HG02943 (cell line): ENCODE results near the gene IL17REL.

Source experiments
- ATAC-seq: cut with Tn5 transposase; IDR thresholded peaks from one replicate; pipeline ENCODE4 v1.9.1; 2021; ENCODE audit warnings: mild to moderate bottlenecking, low read depth, moderate library complexity; ENCODE audit not compliant: unreplicated experiment

The IL17REL gene

DNA sequence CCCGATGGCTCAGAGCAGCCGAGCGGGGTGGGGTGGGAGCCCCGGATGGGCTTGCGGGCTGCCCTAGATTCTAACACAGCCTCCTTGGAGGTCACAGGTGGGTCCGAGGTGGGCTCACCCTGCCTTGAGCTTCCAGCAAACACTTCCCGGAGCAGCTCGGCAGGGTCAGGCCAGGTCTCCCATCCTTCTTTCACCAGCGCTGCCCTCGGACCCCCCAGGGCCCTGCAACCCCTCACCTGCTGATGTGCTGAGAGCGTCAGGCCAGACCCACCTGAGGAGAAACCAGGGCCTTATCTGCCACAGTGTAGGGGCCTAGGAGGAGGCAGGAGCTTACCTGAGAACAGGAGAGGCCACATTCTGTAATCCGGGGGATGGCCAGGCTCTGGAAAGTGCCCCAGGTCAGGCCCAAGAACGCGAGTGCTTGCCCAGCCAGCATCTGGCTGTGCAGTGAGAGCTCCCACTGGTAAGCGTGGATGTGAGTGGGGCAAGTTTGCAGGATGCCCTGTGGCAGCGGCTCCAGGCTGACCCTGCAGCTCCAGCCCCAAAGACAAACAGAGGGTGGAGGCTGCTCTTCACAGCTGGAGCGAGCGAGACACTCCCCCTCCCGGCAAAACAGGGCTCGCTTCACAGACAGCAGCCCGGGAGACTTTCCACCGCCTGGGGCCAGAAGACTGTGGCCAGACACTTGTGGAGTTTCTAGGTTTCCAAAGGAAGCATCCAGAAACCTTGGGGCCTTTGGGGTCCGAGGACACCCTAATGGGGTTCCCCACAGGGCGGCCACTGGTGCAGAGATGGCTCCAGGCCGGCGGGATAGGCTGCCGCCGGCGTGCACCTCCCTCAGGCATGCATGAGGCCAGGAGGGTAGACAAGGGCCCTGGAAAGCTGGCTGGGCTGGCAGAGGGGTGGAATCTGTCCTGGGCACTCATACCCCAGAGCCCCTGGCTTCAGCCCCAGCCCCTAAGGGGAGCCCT lies at the start of gene IL17REL:
IL17REL (minus strand) TSS at position 555 of the 971 bp plus-strand sequence; CDS start at position 436, 119 bp downstream.
- no peak for ATAC-seq

DNA sequence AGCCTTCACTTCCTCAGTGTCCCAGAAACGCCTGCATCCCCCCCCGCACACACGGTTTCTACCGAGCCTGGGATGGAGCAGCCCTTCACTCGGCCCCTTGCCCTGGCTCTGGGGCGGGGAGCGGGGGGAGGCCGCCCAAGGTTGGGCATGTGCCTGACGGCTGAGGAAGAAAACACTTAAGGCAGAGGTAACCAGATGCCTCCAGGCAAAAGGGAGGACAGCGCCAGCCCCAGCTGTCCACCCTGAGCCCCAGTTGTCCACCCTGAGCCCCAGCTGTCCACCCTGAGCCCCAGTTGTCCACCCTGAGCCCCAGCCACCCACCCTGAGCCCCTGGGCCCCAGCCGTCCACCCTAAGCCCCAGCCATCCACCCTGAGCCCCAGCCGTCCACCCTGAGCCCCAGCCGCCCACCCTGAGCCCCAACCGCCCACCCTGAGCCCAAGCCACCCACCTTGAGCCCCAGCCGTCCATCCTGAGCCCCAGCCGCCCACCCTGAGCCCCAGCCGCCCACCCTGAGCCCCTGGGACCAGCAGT lies 49.3 kb upstream of the IL17REL start:
- ATAC-seq: no peak

DNA sequence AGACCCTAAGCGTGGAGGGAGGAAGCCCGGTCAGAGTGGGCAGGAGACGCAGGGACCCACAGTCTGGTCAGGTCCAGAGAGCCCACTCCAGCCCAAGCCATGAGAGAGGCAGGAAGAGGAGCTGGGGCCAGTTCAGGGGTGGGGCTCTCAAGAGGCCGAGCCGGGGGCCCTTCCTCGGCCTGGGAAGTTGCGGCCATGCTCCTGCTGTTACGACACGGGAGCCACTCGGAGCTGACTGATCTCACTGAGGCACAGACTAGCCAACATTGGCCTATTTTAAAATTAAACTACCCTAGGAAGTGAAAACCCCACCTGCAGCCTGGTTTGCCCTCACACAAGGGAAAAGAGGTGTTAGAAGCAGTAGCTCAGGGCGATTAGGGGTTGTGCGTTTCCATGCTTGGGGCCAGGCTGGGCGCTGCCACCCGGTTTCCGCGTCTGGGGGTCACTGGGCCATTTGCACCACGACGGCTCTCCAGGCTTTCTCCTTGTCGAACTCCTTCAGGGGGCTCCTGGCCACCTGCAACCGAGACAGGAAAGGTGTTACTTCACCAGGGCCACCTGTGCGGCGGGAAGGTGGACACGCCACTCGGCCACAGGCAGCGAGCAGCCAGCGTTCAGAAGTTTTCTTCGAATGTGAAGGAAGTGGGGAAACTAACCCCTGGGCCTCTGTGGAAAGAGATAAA lies 48.7 kb upstream of the IL17REL start:
- ATAC-seq: no peak

DNA sequence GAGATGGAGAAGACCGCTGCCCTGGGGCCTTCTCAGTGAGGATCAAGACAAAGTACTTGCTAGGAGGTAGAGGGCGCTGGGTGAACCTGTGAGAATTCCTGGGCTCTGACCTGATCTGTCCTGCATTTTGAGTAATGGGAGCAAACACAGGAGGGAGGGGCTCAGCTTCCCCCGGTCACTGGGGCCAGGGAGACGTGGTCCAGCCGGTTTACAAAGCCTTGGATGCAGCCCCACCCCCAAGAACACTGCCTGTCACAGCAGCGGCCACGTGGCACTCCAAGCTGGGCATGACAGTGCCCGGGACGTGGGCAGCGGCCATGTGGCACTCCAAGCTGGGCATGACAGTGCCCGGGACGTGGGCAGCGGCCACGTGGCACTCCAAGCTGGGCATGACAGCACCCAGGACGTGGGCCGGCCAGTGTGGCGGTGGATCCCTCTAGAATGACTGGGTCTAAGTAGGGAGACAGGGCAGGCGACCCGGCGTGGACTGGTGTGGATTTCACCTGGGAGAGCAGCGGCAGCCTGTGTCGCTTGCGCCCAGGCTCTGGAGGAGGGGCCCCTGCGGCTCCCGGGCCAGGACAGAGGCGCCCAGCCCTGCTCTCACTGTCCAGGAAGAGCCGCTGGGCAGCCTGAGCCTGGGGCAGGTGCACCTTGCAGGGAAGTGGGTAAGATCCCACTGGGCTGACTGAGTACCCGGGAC lies 48.0 kb upstream of the IL17REL start:
- ATAC-seq: no peak

DNA sequence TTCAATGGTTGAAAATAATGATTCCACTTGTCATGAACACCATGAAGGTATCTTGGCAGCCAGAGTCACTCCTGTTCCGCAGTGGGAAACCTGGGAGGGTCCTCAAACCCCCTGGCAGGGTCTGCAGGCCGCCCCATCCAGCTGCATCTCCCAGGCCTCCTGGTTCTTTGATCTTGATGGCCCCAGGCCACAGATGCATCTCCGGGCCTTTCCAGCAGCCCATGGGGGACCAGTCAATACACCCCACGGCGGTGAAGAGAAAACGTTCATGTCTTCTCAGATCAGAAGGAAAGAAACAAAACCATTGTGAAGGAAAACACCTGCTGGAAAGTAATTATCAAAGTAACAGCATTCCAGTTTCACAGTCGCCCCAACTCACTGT lies 47.3 kb upstream of the IL17REL start:
- no peak for ATAC-seq

DNA sequence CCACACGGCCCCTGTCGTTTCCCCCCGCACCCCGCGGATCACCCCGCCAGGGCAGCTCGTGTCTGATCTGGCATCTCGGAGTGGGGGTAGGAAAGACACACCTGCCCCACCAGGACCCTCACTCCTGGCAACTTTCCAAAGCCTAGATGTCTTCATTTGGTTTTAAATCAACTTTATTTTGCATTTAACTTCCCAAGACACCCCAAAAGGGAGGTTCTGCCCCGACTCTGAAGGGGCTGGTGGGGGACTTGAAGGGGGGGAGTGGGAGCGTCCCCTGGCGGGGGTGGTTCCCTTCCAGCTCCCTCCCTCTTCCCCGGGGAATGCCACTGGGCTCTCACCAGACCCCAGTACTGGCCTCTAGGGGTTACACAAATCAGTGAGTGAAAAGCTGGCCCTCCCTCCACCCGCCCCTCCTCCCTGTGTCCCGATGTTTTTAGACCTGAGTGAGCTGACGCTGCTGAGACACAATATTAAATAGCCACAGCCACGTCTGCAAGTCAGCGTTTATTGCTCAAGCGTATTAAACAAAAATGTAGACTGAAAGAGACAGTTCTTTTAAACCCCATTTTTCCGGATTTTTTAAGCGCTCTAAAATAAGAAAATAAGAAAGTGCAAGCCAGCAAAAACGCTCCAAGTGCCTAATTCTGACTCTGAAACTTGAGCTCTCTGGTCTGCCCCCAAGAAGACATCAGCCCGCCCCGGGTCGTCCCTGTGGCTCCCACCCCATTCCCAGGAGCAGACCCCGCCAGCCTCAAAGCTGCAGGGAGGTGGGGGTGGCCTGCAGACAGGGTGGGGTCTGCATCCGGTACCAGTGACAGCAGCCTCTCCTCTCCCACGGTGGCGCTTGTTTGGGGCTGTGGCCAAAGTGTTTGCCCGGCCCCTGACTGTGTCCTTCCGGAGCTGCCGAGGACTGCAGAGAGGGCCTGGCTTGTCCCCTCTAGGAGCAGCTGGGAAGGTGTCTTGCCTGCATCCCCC lies 46.6 kb upstream of the IL17REL start:
- no peak for ATAC-seq

DNA sequence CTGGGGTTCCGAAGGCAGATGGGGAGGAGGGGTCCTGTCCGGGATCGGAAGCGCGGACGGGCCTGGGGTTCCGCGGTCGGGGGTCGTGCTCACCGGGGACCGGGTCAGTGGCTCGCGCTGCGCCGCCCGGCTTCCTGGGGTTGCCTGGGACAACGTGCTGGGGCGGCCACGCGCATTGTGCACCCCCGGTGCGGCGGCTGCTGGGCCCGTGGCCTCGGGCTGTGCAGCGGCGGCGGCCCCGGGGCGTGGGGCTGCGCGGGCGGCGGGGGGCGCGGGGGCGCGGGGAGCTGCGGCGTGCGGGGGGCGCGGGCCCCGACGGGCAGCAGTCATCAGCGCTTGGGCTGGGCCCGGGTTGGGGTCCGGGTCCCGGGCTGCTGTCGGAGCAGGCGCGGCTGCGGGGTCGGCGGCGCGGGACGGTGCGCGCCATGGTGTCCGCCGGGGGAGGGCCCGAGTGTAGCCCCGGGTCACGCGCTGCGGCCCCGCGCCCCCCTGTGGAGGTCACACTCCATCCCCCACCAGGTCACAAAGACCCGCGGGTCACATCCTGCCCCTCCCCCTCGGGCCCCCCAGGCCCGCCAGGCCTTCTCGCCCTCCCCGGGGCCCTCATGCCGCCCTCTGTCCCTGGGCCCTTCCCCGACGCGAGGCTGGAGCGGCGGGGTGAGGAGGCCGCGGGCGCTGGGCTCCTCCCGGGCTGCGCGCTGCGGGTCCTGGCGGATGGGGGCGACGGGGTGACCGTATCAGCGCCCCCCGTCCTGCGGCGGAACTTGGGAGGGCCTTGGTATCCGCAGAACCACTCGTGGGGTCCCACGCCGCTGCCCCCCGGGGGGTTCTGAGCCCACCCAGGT lies 45.7 kb upstream of the IL17REL start, which contains the start of gene TTLL8:
TTLL8 (minus strand) TSS at position 238 of the 845 bp plus-strand sequence.
- no peak for ATAC-seq

DNA sequence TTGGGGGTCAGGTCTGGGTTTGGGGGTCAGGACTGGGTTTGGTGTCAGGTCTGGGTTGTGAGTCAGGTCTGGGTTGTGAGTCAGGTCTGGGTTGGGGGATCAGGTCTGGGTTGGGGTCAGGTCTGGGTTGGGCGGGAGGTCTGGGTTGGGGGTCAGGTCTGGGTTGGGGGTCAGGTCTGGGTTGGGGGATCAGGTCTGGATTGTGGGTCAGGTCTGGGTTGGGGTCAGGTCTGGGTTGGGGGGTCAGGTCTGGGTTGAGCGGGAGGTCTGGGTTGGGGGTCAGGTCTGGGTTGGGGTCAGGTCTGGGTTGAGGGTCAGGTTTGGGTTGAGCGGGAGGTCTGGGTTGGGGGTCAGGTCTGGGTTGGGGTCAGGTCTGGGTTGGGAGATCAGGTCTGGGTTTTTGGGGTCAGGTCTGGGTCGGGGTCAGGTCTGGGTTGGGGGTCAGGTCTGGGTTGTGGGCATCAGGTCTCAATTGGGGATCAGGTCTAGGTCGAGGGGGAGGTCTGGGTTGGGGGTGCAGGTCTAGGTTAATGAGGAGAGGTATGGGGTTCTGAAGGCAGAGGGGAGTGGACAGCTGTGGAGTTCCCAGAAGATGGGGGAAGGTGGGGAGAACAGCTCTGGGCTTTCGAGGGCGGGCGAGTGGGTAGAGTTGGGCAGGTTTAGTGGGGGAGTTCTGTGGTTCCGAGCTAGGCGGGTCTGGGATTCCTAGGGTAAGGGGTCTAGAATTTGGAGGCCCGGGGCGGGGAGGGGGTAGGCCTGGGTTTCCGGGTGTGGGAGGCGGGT lies 44.9 kb upstream of the IL17REL start:
- ATAC-seq: no peak

DNA sequence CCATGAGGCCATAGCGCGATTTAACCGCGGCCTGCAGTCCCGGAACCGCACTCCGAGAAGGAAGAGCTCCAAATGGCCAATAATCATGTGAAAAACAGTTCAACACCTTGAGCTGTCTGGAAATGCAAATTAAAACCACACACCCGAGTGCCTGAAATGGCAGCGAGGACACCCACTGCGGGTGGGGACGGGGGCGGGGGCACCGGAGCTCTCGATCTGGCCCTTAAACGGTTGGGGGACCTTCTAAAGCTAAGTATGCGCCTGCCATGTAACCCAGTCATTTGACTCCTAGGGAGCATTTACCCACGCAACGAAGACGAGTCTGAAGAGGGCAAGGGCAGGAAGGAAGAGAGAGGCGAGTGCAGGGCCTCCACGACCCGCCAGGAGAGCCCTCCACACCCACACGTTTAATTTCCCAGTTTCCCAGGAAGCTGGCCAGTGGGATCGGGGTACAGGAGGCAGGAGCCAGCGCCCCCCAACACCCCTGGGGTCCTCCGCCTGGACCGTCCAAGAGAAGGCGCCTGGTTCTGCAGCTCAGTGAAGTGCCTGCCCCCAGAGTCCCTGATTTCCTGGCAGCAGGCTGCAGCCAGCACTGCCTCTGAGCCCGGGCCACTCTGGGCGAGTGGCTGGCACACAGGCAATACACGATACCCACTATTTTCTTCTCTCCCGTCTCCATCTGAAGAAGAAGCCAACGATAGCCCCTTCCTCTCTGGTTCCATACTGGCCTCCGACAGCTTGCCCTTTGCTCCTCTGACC lies 43.8 kb upstream of the IL17REL start:
- ATAC-seq: no peak

DNA sequence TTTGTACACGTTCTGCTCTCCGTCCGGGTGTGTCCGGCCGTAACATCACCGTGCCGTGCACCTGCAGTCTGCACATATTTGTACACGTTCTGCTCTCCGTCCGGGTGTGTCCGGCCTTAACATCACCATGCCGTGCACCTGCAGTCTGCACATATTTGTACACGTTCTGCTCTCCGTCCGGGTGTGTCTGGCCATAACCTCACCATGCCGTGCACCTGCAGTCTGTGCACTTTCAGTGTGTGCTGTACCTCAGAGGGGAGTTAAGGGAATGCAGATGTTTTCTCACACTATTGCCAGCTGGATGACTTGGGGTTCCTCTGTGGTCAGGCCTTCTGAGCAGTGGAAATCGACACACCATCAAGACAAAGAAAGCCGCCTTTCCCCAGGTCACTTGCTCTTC lies 41.3 kb upstream of the IL17REL start:
- no peak for ATAC-seq

DNA sequence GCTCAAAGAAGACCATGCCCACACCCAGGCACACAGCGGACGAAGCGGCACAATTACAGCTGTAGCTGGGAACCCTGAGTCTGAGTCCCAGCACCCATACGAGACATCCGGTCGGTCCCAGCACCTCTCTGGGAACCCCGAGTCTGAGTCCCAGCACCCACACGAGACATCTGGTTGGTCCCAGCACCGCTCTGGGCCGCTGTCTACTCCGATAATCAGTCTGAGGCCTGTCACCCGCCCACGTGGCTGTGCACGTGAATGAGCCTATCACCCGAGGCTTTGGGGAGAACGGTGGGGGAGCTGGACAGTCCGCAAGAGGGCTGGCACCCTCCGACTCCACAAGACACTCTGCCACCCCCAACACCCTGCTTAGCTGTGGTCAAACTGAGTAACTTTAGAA lies 39.4 kb upstream of the IL17REL start:
- no peak for ATAC-seq

DNA sequence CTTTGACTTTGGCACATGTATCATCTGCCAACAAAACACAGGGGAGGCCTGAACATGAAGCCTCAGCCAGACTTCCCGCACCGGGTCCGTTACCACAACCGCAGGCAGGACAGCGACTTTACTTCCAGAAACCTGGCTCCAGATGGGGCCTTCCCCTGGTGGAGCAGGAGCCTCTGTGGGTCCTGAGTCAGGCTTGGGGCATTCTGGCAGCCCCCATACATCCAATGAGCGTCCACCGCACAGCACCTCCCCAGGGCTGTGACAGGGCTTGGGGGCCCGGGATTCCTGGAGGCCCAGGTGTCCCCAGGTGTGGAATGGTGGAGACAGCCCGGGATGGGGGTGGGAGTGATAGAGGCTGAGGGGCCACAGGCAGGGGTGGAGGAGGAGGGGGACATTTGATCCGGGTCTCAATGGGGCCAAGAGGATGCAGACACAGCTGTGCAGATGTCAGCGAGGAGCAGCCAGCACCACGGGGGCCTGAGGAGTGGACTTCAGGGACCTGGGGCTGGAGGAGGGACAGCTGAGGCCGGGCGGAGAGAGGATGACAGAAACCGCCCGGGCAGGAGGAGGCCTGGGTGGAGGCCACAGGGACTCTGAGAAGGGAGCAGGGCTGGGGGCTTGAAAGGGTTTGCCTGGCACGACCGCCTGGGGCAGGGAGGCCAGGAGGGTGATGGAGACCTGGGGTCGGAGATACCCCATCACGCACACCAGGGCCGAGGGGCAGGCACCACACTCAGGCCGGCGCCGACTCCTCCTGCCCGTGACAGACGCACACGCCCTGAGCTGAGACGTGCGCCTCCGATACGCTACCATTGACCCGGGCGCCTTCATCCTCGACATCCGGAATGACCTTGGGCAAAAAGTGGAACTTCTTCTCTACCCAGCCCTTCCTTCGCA lies 37.0 kb upstream of the IL17REL start:
- ATAC-seq: no peak

DNA sequence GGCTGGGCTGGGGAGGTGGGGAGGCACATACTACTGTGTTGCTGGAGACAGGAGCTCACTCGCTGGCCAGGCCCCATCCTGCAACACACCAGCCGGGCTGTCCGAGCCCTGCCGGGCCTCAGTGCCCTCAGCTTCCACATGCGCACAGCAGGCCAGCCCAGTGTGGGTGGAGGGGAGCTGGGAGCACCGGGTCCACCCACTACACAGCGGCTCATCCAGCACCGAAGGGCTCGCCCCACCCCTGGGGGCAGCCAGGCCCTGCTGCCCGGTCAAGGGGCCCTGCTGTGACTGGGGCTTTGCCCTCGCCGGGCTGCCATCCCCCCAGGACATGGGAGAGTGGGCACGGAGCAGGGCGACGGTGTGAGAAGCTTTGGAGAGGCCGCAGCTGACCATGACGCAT lies 36.3 kb upstream of the IL17REL start:
- no peak for ATAC-seq

DNA sequence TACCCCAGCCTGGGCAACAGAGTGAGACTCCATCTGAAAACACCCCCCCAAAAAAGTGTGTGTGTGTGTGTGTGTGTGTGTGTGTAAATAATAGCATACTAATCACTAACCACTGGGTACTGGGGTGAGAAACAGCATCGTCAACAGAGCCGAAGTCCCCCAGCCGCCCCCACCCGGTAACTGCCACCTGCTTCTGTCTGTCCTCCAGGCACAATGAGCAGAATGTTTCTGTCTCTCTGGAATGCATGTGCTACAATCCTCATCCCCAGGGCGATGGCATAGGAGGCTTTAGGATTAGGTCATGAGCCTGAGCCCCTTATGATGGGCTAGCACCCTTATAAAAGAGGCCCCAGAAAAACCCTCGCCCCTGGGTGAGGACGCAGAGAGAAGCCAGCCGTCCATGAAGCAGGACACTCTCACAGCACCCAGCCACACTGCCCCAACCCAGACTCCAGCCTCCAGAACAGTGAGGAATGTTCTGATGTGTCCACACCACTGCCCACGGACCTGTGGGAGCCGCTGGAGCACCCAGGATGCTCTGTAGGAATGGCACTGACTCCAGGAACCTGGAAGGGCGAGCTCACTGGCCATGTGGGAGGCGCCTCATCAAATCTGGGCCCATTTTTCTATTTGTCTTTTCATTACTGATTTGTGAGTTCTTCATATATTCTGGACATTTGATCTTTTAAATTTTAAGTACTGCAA lies 35.6 kb upstream of the IL17REL start:
- no peak for ATAC-seq

DNA sequence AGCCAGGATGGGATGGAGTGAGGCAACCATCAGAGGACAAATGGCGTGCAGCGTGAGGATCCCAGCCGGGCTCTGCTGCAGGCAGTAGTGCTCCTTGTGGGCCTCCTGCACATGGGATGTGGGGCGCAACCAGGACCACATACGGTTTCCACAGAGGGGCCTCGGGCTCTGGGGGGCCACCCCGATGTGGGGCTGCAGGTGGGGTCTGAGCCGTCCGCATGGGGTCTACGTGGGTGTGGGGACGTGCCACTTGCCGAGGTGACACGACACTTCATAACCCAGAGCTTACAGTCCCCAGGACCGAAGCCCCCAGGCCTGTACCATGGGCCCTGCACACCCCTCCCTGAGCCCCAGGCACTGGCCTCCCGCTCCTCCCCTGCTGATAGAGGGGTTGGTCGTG lies 34.8 kb upstream of the IL17REL start:
- no peak for ATAC-seq
